Measurements from ENCODE around the gene PEMT.
"Not testable (repeated sequence)": the region's sequence is repeated elsewhere in the genome, so short reads cannot be mapped to it uniquely, and the experiment has no call there.

PEMT gene, protein sequence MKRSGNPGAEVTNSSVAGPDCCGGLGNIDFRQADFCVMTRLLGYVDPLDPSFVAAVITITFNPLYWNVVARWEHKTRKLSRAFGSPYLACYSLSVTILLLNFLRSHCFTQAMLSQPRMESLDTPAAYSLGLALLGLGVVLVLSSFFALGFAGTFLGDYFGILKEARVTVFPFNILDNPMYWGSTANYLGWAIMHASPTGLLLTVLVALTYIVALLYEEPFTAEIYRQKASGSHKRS

DNA sequence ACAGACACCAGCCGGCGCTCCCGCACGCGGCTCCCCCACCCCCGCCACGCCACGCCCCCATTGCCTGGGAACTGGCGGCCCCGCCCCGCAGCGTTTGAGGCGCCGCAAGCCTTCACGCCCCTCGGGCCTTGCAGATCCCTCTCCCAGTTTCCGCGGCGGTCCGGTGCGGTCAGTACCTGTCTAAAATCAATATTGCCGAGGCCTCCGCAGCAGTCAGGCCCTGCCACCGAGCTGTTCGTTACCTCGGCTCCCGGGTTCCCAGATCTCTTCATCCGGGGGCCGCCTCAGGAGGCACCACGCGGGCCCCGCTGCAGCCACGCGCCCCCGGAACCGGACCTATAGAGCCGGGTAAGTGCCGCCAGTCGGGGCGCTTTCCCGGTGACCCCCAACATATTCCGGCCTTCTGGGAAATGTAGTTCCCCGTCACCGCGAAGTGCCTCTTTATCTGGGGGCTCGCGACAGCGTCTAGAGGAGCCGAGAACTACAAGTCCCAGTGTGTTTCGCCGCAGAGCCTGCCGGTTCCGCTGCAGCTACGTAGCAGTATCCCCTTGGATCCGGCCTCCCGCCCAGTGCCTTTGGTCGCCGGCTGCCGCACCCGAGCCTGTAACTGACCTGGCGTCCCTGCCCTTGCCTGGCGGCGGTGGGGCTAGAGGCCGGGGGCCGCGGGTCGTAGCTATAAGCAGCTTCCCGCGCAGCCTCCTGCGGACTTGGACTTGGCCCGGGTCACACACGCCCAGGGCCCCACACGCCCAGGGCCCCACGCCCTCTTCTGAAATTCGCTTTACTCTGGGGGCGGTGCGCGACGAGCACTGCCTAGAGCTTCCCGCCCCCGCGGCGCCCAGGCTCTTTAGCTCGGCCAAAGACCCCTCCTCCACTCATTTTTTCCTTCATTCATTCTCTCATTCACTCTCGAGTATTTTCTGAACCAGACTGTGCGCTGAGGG lies at the start of gene PEMT:
Gene PEMT (minus strand): TSS at position 354 of the 944 bp plus-strand sequence. CDS start 82 bp downstream, at position 272.
- peak; percentile 100 for DNase-seq (ENCODE audit: low spot score)

DNA sequence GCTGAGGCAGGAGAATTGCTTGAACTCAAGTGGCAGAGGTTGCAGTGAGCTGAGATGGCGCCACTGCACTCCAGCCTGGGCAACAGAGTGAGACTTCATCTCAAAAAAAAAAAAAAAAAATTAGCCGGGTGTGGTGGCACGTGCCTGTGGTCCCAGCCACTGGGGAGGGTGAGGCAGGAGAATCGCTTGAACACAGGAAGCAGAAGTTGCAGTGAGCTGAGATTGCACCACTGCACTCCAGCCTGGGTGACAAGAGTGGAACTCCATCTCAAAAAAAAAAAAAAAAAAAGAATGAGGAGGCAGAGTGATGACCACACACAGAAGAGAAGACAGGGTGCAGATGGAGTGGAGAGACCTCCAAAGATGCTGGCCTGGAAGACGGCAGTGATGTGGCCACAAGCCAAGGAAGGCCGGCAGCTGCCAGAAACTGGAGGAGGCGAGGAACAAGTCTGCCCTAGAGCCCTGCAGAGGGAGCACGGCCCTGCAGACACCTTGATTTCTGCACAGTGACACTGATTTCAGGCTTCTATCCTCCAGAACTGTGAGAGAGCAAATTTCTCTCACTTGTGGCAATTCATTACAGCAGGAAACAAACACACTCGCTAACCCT lies 48.3 kb upstream of the PEMT start:
- not testable (repeated sequence) for DNase-seq (ENCODE audit: low spot score)

DNA sequence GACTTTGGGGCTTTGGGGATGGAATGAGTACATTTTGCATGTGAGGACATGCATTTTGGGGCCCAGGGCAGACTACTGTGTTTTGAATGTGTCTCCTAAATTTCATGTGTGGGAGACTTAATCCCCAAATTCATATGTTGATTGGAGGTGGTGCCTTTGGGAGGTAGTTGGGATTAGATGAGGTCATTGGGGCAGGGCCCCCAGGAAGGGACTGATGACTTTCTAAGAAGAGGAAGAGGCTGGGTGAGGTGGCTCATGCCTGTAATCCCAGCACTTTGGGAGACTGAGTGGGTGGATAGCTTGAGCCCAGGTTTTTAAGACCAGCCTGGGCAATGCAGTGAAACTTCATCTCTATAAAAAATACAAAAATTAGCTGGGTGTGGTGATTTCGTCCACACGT lies 47.0 kb upstream of the PEMT start:
- no peak for DNase-seq (ENCODE audit: low spot score)

DNA sequence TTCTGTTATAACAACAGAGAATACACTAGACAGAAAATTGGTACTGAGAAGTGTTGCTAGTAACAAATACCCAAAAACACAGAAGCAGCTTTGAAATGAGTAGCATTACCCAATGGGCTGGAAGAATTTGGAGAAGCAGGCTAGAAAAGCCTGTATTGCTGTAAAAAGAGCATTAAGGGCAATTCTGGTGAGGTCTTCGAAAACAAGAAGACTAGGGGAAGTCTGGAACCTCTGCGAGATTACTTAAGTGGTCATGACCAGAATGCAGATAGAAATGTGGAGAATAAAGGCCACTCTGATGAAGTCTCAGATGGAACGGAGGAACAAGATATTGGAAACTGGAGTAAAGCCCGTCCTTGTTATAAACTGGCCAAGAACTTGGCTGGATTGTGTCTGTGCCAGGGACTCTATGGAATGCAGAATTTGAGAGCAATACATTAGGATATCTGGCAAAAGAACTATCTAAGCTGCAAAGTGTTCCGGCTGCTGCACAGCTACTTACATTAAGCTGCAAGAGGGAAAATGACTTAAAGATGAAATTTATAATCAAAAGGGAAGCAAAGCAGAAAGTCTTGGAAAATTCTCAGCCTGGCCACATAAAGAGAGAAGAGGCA lies 44.9 kb upstream of the PEMT start:
- no peak for DNase-seq (ENCODE audit: low spot score)

DNA sequence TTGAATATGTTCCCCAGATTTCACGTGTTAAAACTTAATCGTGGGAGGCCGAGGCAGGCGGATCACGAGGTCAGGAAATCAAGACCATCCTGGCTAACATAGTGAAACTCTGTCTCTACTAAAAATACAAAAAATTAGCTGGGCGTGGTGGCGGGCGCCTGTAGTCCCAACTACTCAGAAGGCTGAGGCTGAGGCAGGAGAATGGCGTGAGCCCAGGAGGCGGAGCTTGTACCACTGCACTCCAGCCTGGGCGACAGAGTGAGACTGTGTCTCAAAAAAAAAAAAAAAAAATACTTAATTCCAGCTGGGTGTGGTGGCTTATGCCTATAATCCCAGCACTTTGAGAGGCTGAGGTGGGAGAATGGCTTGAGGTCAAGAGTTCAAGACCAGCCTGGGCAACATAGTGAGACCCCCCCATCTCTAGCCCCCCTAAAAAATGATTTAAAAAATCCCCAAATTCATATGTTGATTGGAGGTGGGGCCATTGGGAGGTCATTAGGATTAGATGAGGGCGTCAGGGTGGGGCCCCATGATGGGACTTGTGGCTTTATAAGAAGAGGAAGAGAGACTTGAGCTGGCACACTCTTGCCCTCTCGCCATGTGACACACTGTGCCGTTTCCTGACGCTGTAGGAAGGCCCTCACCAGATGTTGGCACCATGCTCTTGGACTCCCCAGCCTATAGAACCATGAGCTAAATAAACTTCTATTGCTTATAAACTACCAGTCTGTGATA lies 44.2 kb upstream of the PEMT start:
- DNase-seq (ENCODE audit: low spot score): not testable (repeated sequence)

DNA sequence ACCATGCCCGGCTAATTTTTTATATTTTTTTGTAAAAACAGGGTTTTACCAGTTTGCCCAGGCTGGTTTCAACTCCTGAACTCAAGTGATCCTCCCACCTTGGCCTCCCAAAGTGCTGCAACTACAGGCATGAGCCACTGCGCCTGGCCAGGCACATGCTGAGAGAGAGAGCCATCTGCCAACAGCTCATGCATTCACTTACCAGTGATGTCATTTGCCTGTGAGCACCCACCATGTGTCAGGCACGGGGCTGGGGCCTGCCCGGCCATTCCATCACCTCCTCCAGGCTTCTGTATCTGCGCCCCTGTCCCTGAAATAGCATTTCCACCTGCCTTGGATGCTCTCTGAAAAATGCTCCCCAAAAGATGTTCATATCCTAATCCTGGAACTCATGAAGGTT lies 43.6 kb upstream of the PEMT start:
- DNase-seq (ENCODE audit: low spot score): no peak

DNA sequence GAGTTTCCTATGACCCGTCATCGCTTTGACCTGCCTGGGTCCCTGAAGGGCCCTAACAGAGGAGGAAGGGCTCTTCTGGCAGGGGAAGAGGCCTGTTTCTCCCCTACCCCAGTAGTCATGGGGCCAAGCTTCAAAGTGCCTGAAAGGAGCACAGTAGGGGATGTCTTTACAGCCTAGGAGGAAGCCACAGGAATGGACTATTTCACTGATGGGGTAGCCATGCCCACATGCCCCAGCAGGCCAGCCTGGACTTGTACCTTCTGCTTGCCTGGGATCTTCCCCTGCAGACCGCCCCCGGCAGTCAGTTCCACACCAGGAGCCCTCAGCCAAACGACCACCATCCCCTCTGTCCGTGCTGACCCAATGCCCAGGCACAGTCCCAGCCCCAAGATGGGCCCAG lies 41.8 kb upstream of the PEMT start:
- no peak for DNase-seq (ENCODE audit: low spot score)

DNA sequence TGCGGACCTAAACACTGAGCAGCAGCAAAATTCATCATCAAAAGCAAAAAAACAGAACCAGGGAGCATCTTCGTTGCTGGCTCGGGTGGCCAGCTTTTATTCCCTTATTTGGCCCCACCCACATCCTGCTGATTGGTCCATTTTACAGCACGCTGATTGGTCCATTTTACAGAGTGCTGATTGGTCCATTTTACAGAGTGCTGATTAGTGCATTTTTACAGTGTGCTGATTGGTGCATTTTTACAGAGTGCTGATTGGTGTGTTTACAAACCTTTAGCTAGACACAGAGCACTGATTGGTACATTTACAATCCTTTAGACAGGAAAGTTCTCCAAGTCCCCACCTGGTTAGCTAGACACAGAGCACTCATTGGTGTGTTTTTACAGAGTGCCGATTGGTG lies 41.2 kb upstream of the PEMT start:
- DNase-seq (ENCODE audit: low spot score): not testable (repeated sequence)

DNA sequence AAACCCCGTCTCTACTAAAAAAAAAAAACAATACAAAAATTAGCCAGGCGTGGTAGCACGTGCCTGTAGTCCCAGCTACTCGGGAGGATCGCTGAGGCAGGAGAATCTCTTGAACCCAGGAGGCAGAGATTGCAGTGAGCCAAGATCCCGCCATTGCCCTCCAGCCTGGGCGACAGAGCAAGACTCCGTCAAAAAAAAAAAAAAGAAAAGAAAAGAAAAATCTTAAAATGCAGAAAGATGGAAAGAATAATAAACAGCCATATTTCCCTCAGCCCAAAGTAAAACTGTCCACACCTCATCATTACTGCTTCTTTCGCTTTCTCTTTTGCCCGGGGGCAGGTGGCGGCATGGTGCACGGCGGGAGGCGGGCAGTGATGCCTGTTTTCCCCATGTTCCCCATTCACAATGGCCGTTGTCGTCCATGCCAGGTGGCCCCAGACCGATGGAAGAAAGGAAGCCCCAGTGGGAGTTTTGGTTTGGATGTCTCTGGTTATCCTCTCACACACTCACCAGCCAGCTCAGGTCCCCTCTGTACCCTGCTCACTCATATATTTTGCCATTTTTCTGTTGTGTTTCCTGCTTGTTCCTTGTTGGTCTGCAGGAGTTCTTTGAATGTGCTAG lies 37.0 kb upstream of the PEMT start:
- no peak for DNase-seq (ENCODE audit: low spot score)

DNA sequence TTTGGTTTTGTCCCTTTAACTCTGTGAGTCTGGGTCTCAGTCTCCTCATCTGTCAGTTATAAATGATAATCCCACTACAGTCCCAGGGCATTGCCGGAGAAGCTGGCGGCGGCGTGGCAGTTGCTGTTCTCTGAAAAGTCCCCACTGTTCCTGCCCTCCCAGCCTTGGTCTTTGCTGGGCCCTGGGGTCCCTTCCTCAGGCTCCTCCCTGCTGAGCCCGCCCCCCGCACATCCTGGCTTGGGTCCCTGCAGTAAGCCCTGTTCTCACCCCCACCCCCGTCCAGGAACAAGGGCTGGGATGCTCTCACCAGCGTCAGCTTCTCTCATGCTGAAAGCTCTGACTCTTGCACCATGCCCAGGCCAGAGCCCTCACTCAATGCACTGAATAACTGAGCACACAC lies 35.3 kb upstream of the PEMT start:
- no peak for DNase-seq (ENCODE audit: low spot score)

DNA sequence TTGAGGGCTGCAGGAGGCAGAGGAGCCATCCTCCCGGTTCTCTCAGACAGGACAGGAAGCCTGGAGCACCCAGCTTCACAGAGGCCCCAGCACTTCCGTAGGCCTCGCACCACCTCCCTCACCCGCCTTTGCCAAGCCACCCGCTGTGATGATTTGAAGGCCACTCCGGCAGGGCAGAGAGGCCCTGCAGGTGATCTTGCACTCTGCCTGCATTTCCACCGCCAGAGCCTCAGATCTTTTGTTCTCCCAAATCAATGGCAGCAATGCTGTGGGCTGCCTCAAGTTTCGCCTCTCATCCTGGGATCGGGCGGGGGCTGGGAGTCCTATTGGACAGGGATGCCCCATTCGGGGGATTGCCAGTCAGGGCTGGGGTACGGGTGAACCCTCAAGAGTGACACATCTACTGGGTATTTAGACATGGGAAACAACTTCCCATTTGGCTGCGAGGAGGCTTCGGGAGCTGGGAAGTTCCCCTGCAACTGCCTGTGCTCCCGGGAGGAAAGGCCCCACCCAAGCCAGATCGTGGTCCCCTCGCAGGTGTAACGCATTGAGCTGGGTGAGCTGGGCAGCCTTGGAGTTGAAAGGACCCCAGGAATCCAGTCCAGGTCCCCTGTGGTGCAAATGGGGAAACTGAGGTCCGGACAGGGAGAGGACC lies 34.8 kb upstream of the PEMT start:
- DNase-seq (ENCODE audit: low spot score): no peak

DNA sequence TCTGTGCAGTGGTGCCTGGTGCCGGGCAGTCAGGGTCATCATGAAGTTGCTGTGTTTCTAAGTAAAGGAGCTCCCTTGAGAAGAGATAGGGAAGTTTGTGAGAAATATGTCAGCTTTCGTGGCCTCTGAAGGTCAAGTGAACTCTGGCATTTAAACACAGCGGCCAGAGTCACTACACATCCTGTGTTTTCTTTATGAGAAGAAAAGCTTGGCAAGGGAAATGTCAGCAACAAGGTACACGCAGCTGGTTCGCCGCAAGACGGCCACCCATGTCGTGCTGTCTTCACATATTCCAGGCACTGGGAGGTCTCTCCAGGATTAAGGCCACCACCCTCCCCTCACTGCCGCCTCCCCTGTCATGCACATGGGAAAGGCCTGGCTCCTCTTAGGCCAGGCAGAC lies 33.2 kb upstream of the PEMT start:
- DNase-seq (ENCODE audit: low spot score): no peak

DNA sequence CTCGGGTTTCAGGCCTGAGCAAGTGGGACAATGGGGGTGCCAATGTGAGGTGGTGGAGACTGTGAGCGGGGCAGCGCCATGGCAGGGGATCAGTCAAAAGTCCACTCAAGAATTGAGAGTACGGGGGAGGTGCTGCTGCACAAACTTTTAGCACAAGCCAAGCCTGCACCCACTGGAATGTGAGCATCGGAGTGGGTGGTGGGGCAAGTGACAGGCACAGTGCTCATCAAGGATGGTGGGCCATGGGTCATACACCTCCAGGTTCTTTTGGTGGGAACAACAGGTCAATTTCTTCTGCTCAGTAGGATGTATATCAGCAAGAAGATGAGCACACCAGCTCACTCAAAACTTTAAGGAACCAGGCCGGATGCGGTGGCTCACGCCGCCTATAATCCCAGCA lies 32.4 kb upstream of the PEMT start:
- DNase-seq (ENCODE audit: low spot score): no peak

DNA sequence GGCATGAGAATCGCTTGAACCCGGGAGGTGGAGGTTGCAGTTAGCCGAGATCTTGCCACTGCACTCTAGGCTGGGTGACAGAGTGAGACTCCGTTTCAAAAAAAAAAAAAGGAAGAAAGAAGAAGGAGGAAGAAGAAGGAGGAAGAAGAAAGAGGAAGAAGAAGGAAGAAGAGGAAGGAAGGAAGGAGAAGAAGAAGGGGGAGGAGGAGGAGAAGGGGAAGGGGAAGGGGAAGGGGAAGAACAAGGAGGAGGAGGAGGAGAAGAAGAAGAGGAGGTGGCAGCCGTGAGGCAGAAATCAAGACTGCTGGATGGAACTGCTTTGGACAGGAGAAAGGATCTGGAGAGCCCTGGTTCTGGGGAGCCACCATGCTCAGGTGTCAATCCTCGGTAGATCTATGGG lies 29.7 kb upstream of the PEMT start:
- no peak for DNase-seq (ENCODE audit: low spot score)

DNA sequence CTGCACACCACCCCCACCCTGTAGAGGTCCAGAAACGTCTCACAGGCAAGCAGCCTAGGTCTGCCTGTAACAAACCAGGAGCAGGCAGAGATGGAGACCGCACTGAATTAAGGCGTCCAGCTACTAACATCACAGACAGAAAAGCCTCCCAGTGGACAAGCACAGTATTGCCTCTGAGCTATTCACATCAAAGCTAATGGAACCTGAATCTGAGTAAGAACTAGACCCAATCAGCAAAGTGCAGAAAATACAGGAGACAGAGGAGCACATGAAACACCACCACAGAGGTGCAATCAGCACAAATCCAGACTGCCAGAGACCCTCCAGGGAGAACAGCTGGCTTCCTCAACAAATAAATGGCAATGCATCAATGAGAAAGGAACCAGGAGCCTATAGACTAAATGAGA lies 22.2 kb upstream of the PEMT start:
- DNase-seq (ENCODE audit: low spot score): peak; percentile 62

DNA sequence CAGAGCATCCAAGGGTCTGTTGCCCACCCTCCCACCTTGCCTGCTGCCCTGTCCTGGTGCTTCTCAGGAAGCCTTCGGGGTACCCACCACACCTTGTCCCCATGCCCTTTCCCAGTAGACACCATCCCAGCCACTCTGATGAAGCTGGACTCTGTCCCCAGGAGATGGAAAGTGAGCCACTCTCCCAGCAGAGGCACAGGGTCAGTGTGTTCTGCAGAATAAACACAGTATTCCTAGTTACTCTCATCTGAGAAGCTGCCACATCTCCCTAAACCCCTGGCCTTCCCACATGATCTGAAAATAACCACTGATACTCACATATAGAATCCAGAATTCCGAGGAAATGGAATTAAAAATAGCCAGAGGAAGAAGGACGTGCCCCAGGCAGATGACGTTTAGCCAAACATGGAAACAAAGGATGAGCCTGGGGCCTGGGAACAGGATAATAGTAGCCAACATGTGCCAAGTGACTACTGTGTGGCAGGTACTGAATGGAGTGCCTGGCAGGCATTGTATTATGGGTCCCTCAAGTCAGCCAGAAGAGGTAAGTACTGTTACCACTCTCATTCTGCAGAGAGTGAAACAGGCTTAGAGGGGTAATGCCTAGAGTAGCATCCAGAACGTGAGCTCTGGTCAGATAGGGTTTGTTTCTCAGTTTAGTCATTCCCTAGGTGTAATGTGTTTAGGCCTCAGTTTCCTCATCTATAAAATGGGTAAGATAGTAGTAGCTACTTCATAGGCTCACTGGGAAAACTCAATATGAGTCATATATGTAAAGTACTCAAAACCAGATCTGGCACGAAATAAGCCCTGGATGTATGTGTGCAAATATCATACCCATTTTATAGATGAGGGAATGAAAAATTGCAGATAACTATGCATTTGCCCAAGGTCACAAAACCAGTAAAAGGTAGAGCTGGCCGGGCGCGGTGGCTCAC lies 20.8 kb upstream of the PEMT start:
- DNase-seq (ENCODE audit: low spot score): no peak

DNA sequence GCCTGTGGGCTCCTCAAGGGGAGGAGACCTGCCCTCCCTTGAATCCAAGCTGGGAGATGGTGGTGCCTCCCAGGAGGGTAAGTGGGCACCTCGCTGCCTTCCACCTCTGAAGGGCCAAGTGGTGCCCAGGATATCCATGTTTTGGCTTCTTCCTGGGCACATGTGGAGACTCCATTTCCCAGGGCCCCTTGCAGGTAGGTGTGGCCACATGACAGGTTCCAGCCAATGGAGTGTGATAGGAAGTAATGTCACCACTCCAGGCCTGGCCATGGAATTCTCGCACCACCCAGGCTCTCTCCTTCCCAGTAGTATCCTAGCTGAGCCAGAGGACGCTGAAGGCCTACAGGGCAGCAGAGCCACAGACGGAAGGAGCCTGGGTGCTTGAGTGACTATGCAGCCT lies 17.6 kb upstream of the PEMT start:
- no peak for DNase-seq (ENCODE audit: low spot score)

DNA sequence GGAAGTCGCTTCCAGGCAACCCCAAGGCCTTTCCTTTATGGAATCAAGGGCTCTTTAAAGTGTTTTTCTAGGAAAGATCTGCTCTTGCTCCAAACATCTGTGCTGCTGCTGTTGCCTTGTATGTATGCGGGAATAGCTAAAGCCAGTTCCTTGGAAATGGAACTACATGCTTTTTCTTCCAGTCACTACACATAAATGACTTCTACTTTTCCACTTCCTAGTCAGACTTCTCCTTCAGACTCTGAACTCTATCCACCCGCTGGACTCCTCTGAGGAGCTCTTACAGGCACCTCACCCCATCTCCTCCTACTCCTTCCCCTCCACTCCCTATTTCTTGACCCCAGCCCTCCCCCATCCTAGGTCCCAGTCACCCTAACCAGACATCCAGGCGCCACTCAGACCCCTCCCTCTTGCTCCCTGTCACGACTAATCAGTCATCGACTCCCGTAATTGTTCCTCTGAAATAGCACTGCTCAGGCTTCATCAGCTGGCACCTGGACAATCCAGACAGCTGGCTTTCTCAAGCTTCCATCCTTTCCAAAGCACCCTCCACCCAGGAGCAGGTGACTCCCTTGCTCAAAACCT lies 15.0 kb upstream of the PEMT start:
- no peak for DNase-seq (ENCODE audit: low spot score)

DNA sequence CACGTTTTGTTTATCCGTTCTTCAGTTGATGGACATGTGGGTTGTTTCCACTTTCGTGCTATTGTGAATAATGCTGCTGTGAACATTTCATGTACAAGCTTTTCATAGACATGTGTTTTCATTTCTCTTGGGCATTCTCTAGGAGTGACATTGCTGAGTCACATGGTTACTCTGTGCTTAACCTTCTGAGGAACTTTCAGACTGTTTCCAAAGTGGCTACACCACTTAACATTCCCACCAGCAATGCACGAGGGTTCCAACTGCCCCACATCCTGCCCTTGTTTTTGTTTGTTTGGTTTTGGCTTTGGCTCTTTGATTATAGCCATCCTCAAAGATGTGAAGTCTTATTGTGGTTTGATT lies 14.2 kb upstream of the PEMT start:
- DNase-seq (ENCODE audit: low spot score): no peak

Data from Ammon's horn (tissue), 1 donor.